IMR-90 (cell line): ENCODE results near the gene CCDC50. TPM values are rescaled to one million over a fixed set of nuclear protein-coding genes. Genes with fewer than 3 reads are reported as not detected.

Experiments
- ATAC-seq: fragments of 200-7000 bp; cut with Tn5 transposase; 2 replicates; pipeline ENCODE4 v1.9.1; 2020; ENCODE audit warnings: low read depth, mild to moderate bottlenecking, moderate library complexity
- BruUV-seq: library from RNA; stranded (reverse); fragments of 400-500 nt; replicated peaks from 2 replicates; lab custom pipeline; 2021; lab: Mats Ljungman, UMichigan
- CTCF ChIA-PET: fragments of 300-600 bp; formaldehyde crosslinking; extraction: SDS; loops from one replicate; lab custom pipeline; 2021; ENCODE audit warnings: antibody characterized with exemption; lab: Yijun Ruan, JAX
- POLR2A ChIA-PET: fragments of 300-600 bp; sonication (Branson Sonifier 250); formaldehyde crosslinking; loops from one replicate; lab custom pipeline; 2022; ENCODE audit warnings: antibody characterized with exemption; ENCODE audit not compliant: unreplicated experiment; lab: Charles Lee
- DNase-seq: peaks from one replicate; pipeline ENCODE4 v3.0.0; 2013
- H2AFZ ChIP-seq: replicated peaks from 2 replicates; pipeline ENCODE3; 2013; ENCODE audit warnings: low read length, mild to moderate bottlenecking; ENCODE audit not compliant: poor library complexity
- H2AK5ac ChIP-seq: 2 replicates; pipeline ENCODE4 v1.6.1; 2013; ENCODE audit warnings: low read depth, low read length, inconsistent platforms
- H2AK9ac ChIP-seq: replicated peaks from 2 replicates; pipeline ENCODE3; 2013; ENCODE audit warnings: mild to moderate bottlenecking, low read depth, low read length, moderate library complexity; ENCODE audit not compliant: poor library complexity
- H2BK120ac ChIP-seq: 2 replicates; pipeline ENCODE4 v1.6.1; 2013; ENCODE audit warnings: low read depth, low read length, inconsistent platforms
- H2BK15ac ChIP-seq: 3 replicates; pipeline ENCODE4 v1.6.1; 2013; ENCODE audit warnings: low read depth, low read length, inconsistent platforms
- H2BK20ac ChIP-seq: 2 replicates; pipeline ENCODE4 v1.6.1; 2013; ENCODE audit warnings: low read depth, mild to moderate bottlenecking, inconsistent platforms, low read length, moderate library complexity
- H2BK5ac ChIP-seq: 2 replicates; pipeline ENCODE4 v1.6.1; 2013; ENCODE audit warnings: mild to moderate bottlenecking, low read depth, low read length, inconsistent platforms; ENCODE audit not compliant: poor library complexity, severe bottlenecking
- H3K14ac ChIP-seq: replicated peaks from 2 replicates; pipeline ENCODE4 v1.6.1; 2013; ENCODE audit warnings: low read depth, low read length, inconsistent platforms
- H3K18ac ChIP-seq: 2 replicates; pipeline ENCODE4 v1.6.1; 2013; ENCODE audit warnings: low read depth, low read length, control low read depth
- H3K23ac ChIP-seq: 2 replicates; pipeline ENCODE4 v1.6.1; 2013; ENCODE audit warnings: low read depth, low read length, inconsistent platforms
- H3K27ac ChIP-seq: 2 replicates; pipeline ENCODE4 v1.5.1; 2013; ENCODE audit warnings: mild to moderate bottlenecking, control low read depth, low read length; ENCODE audit not compliant: insufficient read depth
- H3K27me3 ChIP-seq: 2 replicates; pipeline ENCODE4 v1.6.1; 2013; ENCODE audit warnings: low read length; ENCODE audit not compliant: control insufficient read depth, insufficient read depth
- H3K36me3 ChIP-seq: 2 replicates; pipeline ENCODE4 v1.6.1; 2013; ENCODE audit warnings: low read length, mixed read lengths; ENCODE audit not compliant: control insufficient read depth, insufficient read depth
- H3K4ac ChIP-seq: 2 replicates; pipeline ENCODE4 v1.6.1; 2013; ENCODE audit warnings: low read depth, low read length, inconsistent platforms
- H3K4me1 ChIP-seq: 2 replicates; pipeline ENCODE4 v1.6.1; 2013; ENCODE audit warnings: low read length, mixed read lengths; ENCODE audit not compliant: control insufficient read depth, insufficient read depth
- H3K4me2 ChIP-seq: 2 replicates; pipeline ENCODE4 v1.6.1; 2013; ENCODE audit warnings: low read depth, mild to moderate bottlenecking, control low read depth, low read length, moderate library complexity
- H3K4me3 ChIP-seq: 2 replicates; pipeline ENCODE4 v1.5.1; 2013; ENCODE audit warnings: low read depth, mild to moderate bottlenecking, control low read depth, low read length, moderate library complexity; ENCODE audit not compliant: insufficient read depth
- H3K56ac ChIP-seq: 2 replicates; pipeline ENCODE4 v1.6.1; 2013; ENCODE audit warnings: low read length, inconsistent platforms; ENCODE audit not compliant: insufficient read depth; ENCODE audit errors: extremely low read depth
- H3K79me1 ChIP-seq, 2 experiments: 2 replicates each; pipeline ENCODE4 v1.6.1; 2013; ENCODE audit warnings: low read length in 2 of 2, inconsistent platforms in 1 of 2, low read depth in 1 of 2
- H3K9ac ChIP-seq: 2 replicates; pipeline ENCODE4 v1.6.1; 2013; ENCODE audit warnings: low read depth, low read length, control low read depth
- H3K9me1 ChIP-seq: 2 replicates; pipeline ENCODE4 v1.6.1; 2013; ENCODE audit warnings: low read length, inconsistent platforms; ENCODE audit not compliant: insufficient read depth
- H3K9me3 ChIP-seq: 2 replicates; pipeline ENCODE4 v1.6.1; 2013; ENCODE audit warnings: low read length; ENCODE audit not compliant: control insufficient read depth, insufficient read depth
- H4K20me1 ChIP-seq: 2 replicates; pipeline ENCODE4 v1.6.1; 2013; ENCODE audit warnings: low read length, inconsistent platforms; ENCODE audit not compliant: insufficient read depth
- H4K5ac ChIP-seq: 2 replicates; pipeline ENCODE4 v1.6.1; 2013; ENCODE audit warnings: mild to moderate bottlenecking, low read depth, low read length, control low read depth
- H4K8ac ChIP-seq, 2 experiments: 2 replicates each; pipeline ENCODE4 v1.6.1; 2013; ENCODE audit warnings: low read depth in 2 of 2, low read length in 2 of 2, control low read depth in 1 of 2, inconsistent platforms in 1 of 2
- H4K91ac ChIP-seq: 2 replicates; pipeline ENCODE4 v1.6.1; 2013; ENCODE audit warnings: low read depth, low read length, inconsistent platforms; ENCODE audit not compliant: insufficient read depth
- CEBPB ChIP-seq: IDR thresholded peaks from 2 replicates; pipeline ENCODE4 v1.6.1; 2012; ENCODE audit warnings: low read depth, low read length, improper control_type of control experiment
- MXI1 ChIP-seq: IDR thresholded peaks from 2 replicates; pipeline ENCODE4 v1.6.1; 2012; ENCODE audit warnings: low read depth, mild to moderate bottlenecking, low read length, moderate library complexity, borderline replicate concordance
- SMC3 ChIP-seq: fragments of 150-350 bp; IDR thresholded peaks from 2 replicates; pipeline ENCODE4 v1.6.1; 2016; ENCODE audit warnings: low read depth, mild to moderate bottlenecking, antibody characterized with exemption, low read length, moderate library complexity
- WGBS, 2 experiments: methylation state at CpG; one replicate each; pipeline versions ENCODE4 v1.1.5 to v1.1.7; 2013; ENCODE audit warnings: missing lambda C conversion rate in 2 of 2; ENCODE audit not compliant: insufficient read length in 1 of 2; ENCODE audit errors: extremely low coverage in 2 of 2; 5-methylcytosine and 5-hydroxymethylcytosine counted together
- dilution Hi-C: fragments of 300-500 bp; cut with HindIII; formaldehyde crosslinking; loops from one replicate; pipeline ENCODE4 v1.14.3; 2018; ENCODE audit warnings: low sequenced_read_pairs; ENCODE audit not compliant: unreplicated experiment
- in situ Hi-C: fragments of 300-500 bp; cut with MboI; formaldehyde crosslinking; loops from 3 replicates; pipeline ENCODE4 v1.14.3; 2019; ENCODE audit warnings: low sequenced_read_pairs, inconsistent platforms, mixed read lengths
- intact Hi-C: fragments of 100-400 bp; cut with micrococcal nuclease; formaldehyde crosslinking; loops from 2 replicates; pipeline ENCODE4 v1.10.0; 2022
- polyA plus RNA-seq, 3 experiments: library from polyadenylated mRNA; depleted of rRNA; stranded (reverse); fragments of >200 nt; gene quantifications; 2 replicates each; pipeline ENCODE4 v1.2.3, GENCODE V29; 2012; ENCODE audit warnings: low replicate concordance in 1 of 3
- total RNA-seq: library from RNA; depleted of rRNA; stranded (reverse); fragments of >200 nt; gene quantifications from 2 replicates; pipeline ENCODE4 v1.2.3, GENCODE V29; 2012

The CCDC50 gene
- total and polyA plus RNA-seq, 2 of the 4 experiments (the other 2 are of a cell fraction): 59.0 to 63.1 TPM

DNA sequence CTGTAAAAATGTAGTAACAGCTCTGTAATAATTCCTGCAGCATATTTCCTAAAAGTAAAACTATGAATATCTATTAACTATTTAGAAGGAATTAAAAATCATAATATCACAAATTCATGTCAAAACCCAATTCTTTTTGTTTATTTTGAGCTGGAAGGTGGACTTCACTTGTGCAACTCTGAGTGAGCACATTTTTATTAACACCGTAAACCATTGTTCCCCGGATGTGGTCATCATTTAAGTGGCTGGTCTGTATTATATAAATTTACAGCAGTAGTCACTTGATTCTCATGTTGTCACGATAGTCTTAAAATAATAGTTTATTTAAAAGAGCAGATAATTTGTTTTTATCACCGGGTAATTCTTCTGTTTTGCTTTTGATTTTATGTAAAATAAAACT, 44.1 kb downstream of the CCDC50 start:
- Histone ChIP-seq H3K9me1 (peaks cover 5% of the 10 kb centered on the region), H2AK9ac (no peak overlapping the region), H4K5ac (no peak overlapping the region), H4K8ac (no peak overlapping the region), H4K20me1 (no peaks in the 10 kb centered on the region), H2BK15ac (no peak overlapping the region), H3K18ac (no peak overlapping the region), H3K4ac (no peak overlapping the region), H2AK5ac (no peak overlapping the region), H3K14ac (no peak overlapping the region), H2BK20ac (no peak overlapping the region), H2BK5ac (no peak overlapping the region), H3K23ac (no peak overlapping the region), H3K56ac (no peak overlapping the region), H2BK120ac (no peak overlapping the region), H3K4me3 (no peak overlapping the region), H3K9me3 (no peaks in the 10 kb centered on the region), H3K27me3 (no peaks in the 10 kb centered on the region), H3K79me1 (peaks cover 9 to 47% of the 10 kb centered on the region in 2 experiments), H2AFZ (no peak overlapping the region), H3K4me1 (peaks cover 9% of the 10 kb centered on the region), H4K91ac (no peak overlapping the region), H3K36me3 (peaks cover 14% of the 10 kb centered on the region), H3K9ac (no peak overlapping the region), H3K4me2 (no peak overlapping the region), H3K27ac (no peak overlapping the region)
- WGBS, 2 experiments: no CpG with 5 or more reads among the region's 4 CpGs
- POLR2A ChIA-PET: no interaction called here
- DNase-seq (peak; percentile 46), ATAC-seq (no peak)
- CTCF ChIA-PET: no interaction called here
- dilution Hi-C loops: no loop called here
- TF ChIP-seq CEBPB: peak; percentile 52; the same call in 1 of the 2 replicates
- no peak for TF ChIP-seq SMC3
- TF ChIP-seq MXI1: no peak
- in situ Hi-C loops: loop anchor here (10.0 kb wide), 1 partner anchor 129 kb away; no protein-coding TSS in a partner anchor
- no TSS peak for BruUV-seq
- intact Hi-C loops: no loop called here
